Suprapubic skin (tissue), 4 donors: ENCODE data around the gene DNAJB14. TPM values are rescaled to one million over a fixed set of nuclear protein-coding genes. Genes with fewer than 3 reads are reported as not detected.

Experiments
- DNase-seq, 2 donors: peaks; one replicate each; pipeline ENCODE4 v3.0.0-alpha.2; 2019; ENCODE audit warnings: low spot score in 2 of 2
- H3K27ac ChIP-seq: fragments of 200-600 bp; sonication (generic); one replicate; pipeline ENCODE4 v1.5.1; 2019
- H3K27me3 ChIP-seq: fragments of 200-600 bp; sonication (generic); one replicate; pipeline ENCODE4 v1.5.1; 2019
- H3K36me3 ChIP-seq: fragments of 200-600 bp; sonication (generic); one replicate; pipeline ENCODE4 v1.5.1; 2019
- H3K4me1 ChIP-seq: fragments of 200-600 bp; sonication (generic); one replicate; pipeline ENCODE4 v1.5.1; 2019
- H3K4me3 ChIP-seq: fragments of 200-600 bp; sonication (generic); one replicate; pipeline ENCODE4 v1.5.1; 2019; ENCODE audit warnings: mild to moderate bottlenecking
- H3K9me3 ChIP-seq: fragments of 200-600 bp; sonication (generic); one replicate; pipeline ENCODE4 v1.5.1; 2019
- EP300 ChIP-seq: sonication (generic); formaldehyde crosslinking; IDR thresholded peaks from one replicate; pipeline ENCODE4 v1.6.1; 2017; ENCODE audit warnings: antibody characterized with exemption
- POLR2A ChIP-seq, 2 donors: fragments of 450-650 bp; IDR thresholded peaks; one replicate each; pipeline ENCODE4 v1.6.1; 2017; ENCODE audit warnings: antibody characterized with exemption in 2 of 2, mild to moderate bottlenecking in 2 of 2, moderate library complexity in 2 of 2
- POLR2AphosphoS5 ChIP-seq, 3 donors: sonication (generic); formaldehyde crosslinking; IDR thresholded peaks; one replicate each; pipeline ENCODE4 v1.6.1; 2017; ENCODE audit warnings: antibody characterized with exemption in 3 of 3
- WGBS: methylation state at CpG from one replicate; pipeline ENCODE4 v1.1.5; 2018; 5-methylcytosine and 5-hydroxymethylcytosine counted together
- total RNA-seq, 4 donors: library from RNA; depleted of rRNA; stranded (reverse); fragments of >200 nt; gene quantifications; one replicate each; pipeline ENCODE4 v1.1.0, GENCODE V29; 2016
- TF ChIP-seq, protein P1 (sequence below), 2 donors: fragments of 200-600 bp in 1 of 2; fragments of 450-650 bp in 1 of 2; sonication (generic) in 1 of 2; IDR thresholded peaks; one replicate each; pipeline ENCODE4 v1.5.1; 2016 to 2019; ENCODE audit warnings: antibody characterized with exemption in 2 of 2, mild to moderate bottlenecking in 1 of 2, moderate library complexity in 1 of 2

Gene DNAJB14
- total RNA-seq, 4 donors from 2014 or later: 19.4 to 30.9 (median 19.8) TPM

DNA sequence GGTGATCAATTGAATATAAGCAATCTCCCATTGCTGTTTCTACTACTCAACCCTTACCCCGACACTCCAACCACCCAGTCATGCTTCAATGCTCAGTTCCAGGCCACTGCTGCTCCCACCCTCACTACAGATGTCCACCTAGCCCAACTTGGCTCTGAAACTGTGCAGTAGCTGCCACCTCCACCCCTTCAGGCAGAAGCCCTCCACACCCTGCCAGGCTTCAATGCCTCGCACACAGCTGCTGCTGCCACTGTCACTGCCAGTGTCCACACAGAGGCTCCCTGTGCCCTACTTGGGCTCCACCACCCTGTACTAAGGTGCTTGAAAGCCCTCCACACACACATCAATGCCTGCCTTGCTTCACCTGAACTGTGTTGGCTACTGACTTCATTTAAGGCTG lies 86.8 kb downstream of the DNAJB14 start:
- no peak overlapping the region for H3K27ac ChIP-seq
- H3K27me3 ChIP-seq: no peaks in the 10 kb centered on the region
- TF ChIP-seq POLR2AphosphoS5 (IDR thresholded peaks at IDR 0.05): no peak
- no peak for TF ChIP-seq EP300
- TF ChIP-seq, protein P1, sequence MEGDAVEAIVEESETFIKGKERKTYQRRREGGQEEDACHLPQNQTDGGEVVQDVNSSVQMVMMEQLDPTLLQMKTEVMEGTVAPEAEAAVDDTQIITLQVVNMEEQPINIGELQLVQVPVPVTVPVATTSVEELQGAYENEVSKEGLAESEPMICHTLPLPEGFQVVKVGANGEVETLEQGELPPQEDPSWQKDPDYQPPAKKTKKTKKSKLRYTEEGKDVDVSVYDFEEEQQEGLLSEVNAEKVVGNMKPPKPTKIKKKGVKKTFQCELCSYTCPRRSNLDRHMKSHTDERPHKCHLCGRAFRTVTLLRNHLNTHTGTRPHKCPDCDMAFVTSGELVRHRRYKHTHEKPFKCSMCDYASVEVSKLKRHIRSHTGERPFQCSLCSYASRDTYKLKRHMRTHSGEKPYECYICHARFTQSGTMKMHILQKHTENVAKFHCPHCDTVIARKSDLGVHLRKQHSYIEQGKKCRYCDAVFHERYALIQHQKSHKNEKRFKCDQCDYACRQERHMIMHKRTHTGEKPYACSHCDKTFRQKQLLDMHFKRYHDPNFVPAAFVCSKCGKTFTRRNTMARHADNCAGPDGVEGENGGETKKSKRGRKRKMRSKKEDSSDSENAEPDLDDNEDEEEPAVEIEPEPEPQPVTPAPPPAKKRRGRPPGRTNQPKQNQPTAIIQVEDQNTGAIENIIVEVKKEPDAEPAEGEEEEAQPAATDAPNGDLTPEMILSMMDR (IDR thresholded peaks at IDR 0.05): no peak
- no peak for TF ChIP-seq POLR2A (IDR thresholded peaks at IDR 0.05)
- H3K36me3 ChIP-seq: peaks cover 4% of the 10 kb centered on the region
- WGBS: 93% methylated on average over 2 of the region's 2 CpGs
- no peaks in the 10 kb centered on the region for H3K4me1 ChIP-seq
- no peaks in the 10 kb centered on the region for H3K9me3 ChIP-seq
- no peak overlapping the region for H3K4me3 ChIP-seq
- DNase-seq: no peak

DNA sequence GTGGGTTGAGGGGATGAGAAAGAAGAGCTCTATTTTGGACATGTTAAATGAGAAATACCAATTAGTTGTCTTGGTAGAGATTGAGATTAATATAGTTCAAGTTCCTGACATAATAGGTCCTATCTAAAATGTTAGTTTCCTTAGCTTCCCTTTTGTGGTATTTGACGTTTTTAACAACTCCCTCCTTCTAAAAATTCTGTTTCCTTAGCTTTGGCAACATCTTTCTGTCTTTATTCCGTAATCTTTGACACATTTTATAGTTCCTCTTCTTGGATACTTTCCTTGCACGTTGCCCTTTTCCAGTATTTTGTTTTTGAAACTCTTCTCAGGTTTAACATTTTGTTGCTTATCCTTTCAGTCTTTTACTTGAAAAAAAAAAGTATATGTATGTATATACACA lies 89.1 kb downstream of the DNAJB14 start:
- no peaks in the 10 kb centered on the region for H3K27me3 ChIP-seq
- 53% methylated on average over 3 of the region's 3 CpGs for WGBS
- no peak for TF ChIP-seq POLR2AphosphoS5 (IDR thresholded peaks at IDR 0.05)
- no peak for TF ChIP-seq POLR2A (IDR thresholded peaks at IDR 0.05)
- TF ChIP-seq, protein P1 (IDR thresholded peaks at IDR 0.05): no peak
- no peak for TF ChIP-seq EP300
- no peaks in the 10 kb centered on the region for H3K36me3 ChIP-seq
- no peaks in the 10 kb centered on the region for H3K9me3 ChIP-seq
- no peak overlapping the region for H3K4me3 ChIP-seq
- DNase-seq: no peak
- H3K27ac ChIP-seq: no peak overlapping the region
- no peaks in the 10 kb centered on the region for H3K4me1 ChIP-seq

DNA sequence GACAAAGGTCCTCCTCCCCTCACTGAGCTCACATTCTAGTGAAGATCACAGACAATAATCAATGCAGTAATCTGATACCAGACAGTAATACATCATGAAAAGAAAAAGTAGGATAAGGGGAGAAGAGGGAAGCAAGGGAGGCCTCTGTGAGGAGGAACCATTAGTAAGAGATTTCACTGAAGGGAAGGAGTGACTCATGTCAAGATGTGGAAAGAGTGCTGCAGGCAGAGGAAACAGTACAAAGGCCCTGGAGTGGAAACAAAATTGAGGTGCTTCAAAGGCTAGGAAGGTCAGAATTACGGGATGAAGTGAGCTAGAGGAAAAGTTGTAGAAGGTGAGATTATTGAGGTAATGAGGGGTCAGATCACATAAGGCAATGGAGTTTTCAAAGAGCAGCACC lies 90.3 kb downstream of the DNAJB14 start:
- Histone ChIP-seq H3K4me1 (no peaks in the 10 kb centered on the region), H3K27me3 (no peaks in the 10 kb centered on the region), H3K4me3 (no peak overlapping the region), H3K36me3 (no peaks in the 10 kb centered on the region), H3K27ac (no peak overlapping the region), H3K9me3 (no peaks in the 10 kb centered on the region)
- WGBS: 55% methylated on average over 1 of the region's 1 CpG
- TF ChIP-seq POLR2AphosphoS5 (IDR thresholded peaks at IDR 0.05) (no peak), EP300 (no peak), POLR2A (IDR thresholded peaks at IDR 0.05) (no peak)
- TF ChIP-seq, protein P1 (IDR thresholded peaks at IDR 0.05): no peak
- no peak for DNase-seq

DNA sequence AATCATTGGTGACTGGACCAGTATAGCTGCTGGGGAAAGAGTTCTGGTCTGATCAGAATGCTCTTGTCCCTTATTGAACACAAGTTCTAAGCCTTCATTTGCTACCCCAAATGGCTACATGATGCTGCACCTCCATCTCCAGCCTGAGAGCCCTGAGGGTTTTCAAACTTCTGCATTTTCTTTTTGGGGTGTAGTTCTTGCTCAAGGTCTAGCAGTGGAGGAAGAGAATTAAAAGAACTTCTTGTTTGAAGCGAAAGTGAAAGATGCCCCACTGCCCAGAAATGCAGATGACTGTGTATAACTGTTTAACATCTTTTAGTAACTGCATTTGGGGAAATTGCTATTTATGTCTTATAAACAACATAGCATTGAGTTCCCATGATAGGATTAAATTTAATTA lies 90.7 kb downstream of the DNAJB14 start:
- DNase-seq: no peak
- H3K4me3 ChIP-seq: no peak overlapping the region
- no peaks in the 10 kb centered on the region for H3K9me3 ChIP-seq
- H3K27me3 ChIP-seq: no peaks in the 10 kb centered on the region
- 81% methylated on average over 1 of the region's 1 CpG for WGBS
- no peak overlapping the region for H3K27ac ChIP-seq
- H3K36me3 ChIP-seq: no peaks in the 10 kb centered on the region
- no peak for TF ChIP-seq POLR2A (IDR thresholded peaks at IDR 0.05)
- TF ChIP-seq, protein P1 (IDR thresholded peaks at IDR 0.05): no peak
- no peak for TF ChIP-seq POLR2AphosphoS5 (IDR thresholded peaks at IDR 0.05)
- no peak for TF ChIP-seq EP300
- H3K4me1 ChIP-seq: no peaks in the 10 kb centered on the region

DNA sequence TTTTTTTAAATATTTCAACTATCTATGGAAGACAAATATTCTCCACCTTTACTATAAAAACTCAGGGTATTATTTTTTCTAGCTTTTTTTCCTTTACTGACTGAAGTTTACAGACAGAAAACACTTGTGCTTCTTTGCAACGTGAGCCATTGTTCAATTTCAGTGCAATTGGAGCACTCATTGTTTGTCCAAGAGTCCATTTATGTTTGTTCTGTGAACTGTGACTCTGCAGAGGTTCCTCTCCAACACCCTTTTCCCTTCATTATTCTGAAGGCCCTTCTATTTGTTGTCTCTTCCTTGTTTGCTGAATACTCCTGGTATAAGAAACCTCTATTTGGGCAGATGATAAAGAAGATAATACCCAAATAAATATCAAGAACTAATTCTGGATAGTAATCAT lies 92.4 kb downstream of the DNAJB14 start:
- H3K27ac ChIP-seq: no peak overlapping the region
- H3K4me1 ChIP-seq: no peaks in the 10 kb centered on the region
- TF ChIP-seq EP300 (no peak), POLR2A (IDR thresholded peaks at IDR 0.05) (no peak), POLR2AphosphoS5 (IDR thresholded peaks at IDR 0.05) (no peak)
- TF ChIP-seq, protein P1 (IDR thresholded peaks at IDR 0.05): no peak
- H3K4me3 ChIP-seq: no peak overlapping the region
- H3K36me3 ChIP-seq: no peaks in the 10 kb centered on the region
- DNase-seq: no peak
- no peaks in the 10 kb centered on the region for H3K27me3 ChIP-seq
- WGBS: 76% methylated on average over 1 of the region's 1 CpG
- H3K9me3 ChIP-seq: no peaks in the 10 kb centered on the region
